ENCODE results near the gene CRNN.

The CRNN gene

GRCh38 chr1:152447484-152447883, 33.4 kb upstream of the CRNN start:
- TF ChIP-seq, protein P1, sequence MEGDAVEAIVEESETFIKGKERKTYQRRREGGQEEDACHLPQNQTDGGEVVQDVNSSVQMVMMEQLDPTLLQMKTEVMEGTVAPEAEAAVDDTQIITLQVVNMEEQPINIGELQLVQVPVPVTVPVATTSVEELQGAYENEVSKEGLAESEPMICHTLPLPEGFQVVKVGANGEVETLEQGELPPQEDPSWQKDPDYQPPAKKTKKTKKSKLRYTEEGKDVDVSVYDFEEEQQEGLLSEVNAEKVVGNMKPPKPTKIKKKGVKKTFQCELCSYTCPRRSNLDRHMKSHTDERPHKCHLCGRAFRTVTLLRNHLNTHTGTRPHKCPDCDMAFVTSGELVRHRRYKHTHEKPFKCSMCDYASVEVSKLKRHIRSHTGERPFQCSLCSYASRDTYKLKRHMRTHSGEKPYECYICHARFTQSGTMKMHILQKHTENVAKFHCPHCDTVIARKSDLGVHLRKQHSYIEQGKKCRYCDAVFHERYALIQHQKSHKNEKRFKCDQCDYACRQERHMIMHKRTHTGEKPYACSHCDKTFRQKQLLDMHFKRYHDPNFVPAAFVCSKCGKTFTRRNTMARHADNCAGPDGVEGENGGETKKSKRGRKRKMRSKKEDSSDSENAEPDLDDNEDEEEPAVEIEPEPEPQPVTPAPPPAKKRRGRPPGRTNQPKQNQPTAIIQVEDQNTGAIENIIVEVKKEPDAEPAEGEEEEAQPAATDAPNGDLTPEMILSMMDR (IDR thresholded peaks at IDR 0.05; ENCODE audit: borderline replicate concordance, control extremely low read depth, extremely low read depth, insufficient read depth, missing control alignments) = no peak
- in situ Hi-C loops (cut with MboI; ENCODE audit: low sequenced_read_pairs, unreplicated experiment) = loop anchor here (10.0 kb wide), 1 partner anchor 383 kb away; no protein-coding TSS in a partner anchor
- no peak for DNase-seq (ENCODE audit: low spot score)

DNA sequence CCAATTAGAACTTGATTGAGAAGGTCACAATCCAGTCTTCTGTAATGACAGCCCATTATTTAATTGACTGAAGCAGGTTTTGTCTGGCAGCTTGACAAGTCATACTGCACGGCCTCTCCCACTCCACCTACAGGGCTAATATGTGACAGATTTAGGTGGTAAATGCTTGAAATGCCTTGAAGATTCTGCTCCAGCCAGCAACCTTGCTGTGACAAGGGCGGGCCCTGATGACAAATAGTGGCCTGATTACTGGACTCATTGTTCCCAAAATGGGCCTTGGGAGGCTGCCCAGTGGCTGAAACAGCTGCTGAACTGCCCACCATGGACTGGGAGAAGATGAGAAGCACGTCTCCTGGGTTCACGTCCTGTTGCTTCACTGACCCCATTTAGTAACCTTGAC, 30.0 kb upstream of the CRNN start:
- TF ChIP-seq, protein P1 (IDR thresholded peaks at IDR 0.05; ENCODE audit: borderline replicate concordance, control extremely low read depth, extremely low read depth, insufficient read depth, missing control alignments) = no peak
- in situ Hi-C loops (cut with MboI; ENCODE audit: low sequenced_read_pairs, unreplicated experiment) = loop anchor here (10.0 kb wide), 1 partner anchor 379 kb away; no protein-coding TSS in a partner anchor
- DNase-seq (ENCODE audit: low spot score) = no peak

- no peak for DNase-seq (ENCODE audit: low spot score)
- in situ Hi-C loops (cut with MboI; ENCODE audit: low sequenced_read_pairs, unreplicated experiment) = loop anchor here (10.0 kb wide), 1 partner anchor 378 kb away; no protein-coding TSS in a partner anchor
- TF ChIP-seq, protein P1 (IDR thresholded peaks at IDR 0.05; ENCODE audit: borderline replicate concordance, control extremely low read depth, extremely low read depth, insufficient read depth, missing control alignments) = no peak
Measured at GRCh38 chr1:152442765-152443164, 28.7 kb upstream of the CRNN start.

DNA sequence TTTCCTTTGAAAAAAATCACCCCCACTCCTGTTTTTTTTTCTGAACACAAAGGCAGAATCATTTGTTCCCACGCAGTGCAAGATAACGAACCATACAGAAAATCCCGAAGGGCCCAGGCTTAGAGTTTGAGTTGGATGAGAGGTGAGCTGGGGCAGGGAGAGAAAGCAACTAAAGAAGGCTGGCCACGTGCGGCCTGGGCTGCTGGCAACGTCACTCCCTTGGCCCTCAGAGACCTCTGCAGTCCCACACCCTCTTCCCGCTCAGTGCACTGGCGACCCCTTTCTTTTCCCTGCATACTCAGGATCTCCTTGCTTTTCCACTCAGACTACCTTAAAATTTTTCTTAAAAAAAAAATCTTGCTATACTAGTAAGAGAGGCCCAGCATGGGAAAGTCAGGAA, 28.2 kb upstream of the CRNN start:
- no peak for DNase-seq (ENCODE audit: low spot score)
- in situ Hi-C loops (cut with MboI; ENCODE audit: low sequenced_read_pairs, unreplicated experiment) = loop anchor here (10.0 kb wide), 1 partner anchor 378 kb away; no protein-coding TSS in a partner anchor
- TF ChIP-seq, protein P1 (IDR thresholded peaks at IDR 0.05; ENCODE audit: borderline replicate concordance, control extremely low read depth, extremely low read depth, insufficient read depth, missing control alignments) = no peak

DNA sequence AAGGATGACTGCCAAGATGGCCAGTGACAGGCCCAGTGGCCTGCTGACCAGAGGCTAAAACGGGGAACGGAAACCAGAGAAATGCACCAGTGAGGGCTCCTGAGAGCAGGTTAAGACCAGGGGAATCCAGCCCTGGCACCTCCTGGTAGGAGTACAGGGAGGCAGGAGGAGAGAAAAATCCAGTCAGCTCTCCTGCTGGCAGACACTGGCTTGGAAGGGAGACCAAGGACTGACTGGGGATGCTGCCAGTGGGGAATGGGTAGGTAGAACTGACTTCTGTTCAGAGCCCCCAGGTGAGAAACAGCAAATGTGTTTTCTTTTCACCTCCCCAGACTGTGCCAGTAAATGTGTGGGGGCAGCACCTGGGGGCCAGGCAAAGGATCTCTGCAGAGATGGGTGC, 27.7 kb upstream of the CRNN start:
- TF ChIP-seq, protein P1 (IDR thresholded peaks at IDR 0.05; ENCODE audit: borderline replicate concordance, control extremely low read depth, extremely low read depth, insufficient read depth, missing control alignments) = no peak
- no peak for DNase-seq (ENCODE audit: low spot score)
- in situ Hi-C loops (cut with MboI; ENCODE audit: low sequenced_read_pairs, unreplicated experiment) = loop anchor here (10.0 kb wide), 1 partner anchor 377 kb away; no protein-coding TSS in a partner anchor

DNA sequence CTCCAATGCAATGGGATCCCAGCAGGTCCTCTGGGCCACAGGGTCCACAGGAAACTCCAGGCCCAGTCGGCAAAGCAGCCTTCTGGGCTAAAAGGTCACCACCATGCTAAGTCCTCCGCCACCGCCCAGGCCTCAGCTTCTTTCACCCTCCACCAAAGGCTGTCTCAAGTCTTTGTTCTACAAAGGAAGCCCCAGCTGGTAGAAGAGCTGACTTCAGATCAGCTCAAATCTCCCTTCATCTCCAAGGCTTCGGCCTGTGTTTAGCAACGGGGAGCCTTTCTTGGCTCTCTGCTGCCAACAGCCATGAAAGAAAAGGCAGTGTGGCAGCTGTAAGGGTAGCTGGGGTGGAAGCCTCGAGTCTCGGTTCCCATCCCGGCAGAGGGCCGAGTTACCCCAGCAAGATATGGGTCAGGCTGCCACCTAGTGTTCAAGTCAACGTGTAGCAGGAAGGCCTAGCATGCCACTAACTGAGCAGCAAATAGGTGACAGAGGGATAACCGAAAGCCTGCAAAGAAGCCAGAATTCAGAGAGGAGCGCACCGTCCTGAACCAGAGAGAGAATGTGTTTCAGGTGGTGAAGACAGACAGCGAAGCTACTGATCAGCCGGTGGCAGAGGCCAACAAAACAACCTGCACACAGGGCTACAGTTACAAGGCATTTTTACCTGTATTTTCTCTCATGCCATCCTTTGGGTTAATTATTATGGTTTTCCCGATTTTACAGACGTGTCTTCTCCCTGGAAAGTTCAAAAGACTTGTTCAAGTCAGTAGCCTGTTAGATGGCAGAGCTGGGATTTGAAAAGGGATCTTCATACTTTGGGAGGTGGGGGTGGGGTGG, 26.8 kb upstream of the CRNN start:
- TF ChIP-seq, protein P1 (IDR thresholded peaks at IDR 0.05; ENCODE audit: borderline replicate concordance, control extremely low read depth, extremely low read depth, insufficient read depth, missing control alignments) = peak; percentile 90
- DNase-seq (ENCODE audit: low spot score) = peak; percentile 84
- in situ Hi-C loops (cut with MboI; ENCODE audit: low sequenced_read_pairs, unreplicated experiment) = loop anchor here (10.0 kb wide), 1 partner anchor 376 kb away; no protein-coding TSS in a partner anchor
